GM21717 (cell line): ENCODE results near the gene C15orf62.

ENCODE experiments used
- ATAC-seq: cut with Tn5 transposase; IDR thresholded peaks from one replicate; pipeline ENCODE4 v1.9.1; 2021; ENCODE audit warnings: mild to moderate bottlenecking, moderate library complexity; ENCODE audit not compliant: unreplicated experiment

The C15orf62 gene

DNA sequence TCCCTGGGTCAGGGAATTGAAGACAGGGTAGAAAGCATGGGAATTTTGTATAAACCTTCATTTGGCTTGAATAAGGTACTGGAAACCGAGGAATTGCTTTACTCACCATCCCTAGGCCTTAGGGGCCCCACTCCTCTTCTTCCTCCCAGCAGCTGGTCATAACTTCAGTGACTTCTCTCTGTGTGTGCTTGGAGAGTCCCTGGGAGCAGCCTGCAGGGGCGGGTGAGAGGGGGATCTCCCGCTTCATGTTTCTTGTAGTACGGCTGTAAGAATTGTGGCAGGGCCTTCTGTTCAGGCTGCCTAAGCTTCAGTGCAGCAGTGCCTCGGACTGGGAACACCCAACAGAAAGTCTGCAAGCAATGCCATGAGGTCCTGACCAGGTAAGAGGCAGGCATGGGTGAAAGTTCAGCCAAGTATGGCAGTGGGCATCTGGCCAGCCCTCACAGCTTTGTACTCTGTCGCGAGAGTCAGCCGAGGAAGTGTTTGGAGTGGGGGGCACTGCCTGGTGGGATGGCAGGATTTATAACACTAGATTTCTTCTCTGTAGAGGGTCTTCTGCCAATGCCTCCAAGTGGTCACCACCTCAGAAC, 39.2 kb downstream of the C15orf62 start:
- ATAC-seq, result no peak

DNA sequence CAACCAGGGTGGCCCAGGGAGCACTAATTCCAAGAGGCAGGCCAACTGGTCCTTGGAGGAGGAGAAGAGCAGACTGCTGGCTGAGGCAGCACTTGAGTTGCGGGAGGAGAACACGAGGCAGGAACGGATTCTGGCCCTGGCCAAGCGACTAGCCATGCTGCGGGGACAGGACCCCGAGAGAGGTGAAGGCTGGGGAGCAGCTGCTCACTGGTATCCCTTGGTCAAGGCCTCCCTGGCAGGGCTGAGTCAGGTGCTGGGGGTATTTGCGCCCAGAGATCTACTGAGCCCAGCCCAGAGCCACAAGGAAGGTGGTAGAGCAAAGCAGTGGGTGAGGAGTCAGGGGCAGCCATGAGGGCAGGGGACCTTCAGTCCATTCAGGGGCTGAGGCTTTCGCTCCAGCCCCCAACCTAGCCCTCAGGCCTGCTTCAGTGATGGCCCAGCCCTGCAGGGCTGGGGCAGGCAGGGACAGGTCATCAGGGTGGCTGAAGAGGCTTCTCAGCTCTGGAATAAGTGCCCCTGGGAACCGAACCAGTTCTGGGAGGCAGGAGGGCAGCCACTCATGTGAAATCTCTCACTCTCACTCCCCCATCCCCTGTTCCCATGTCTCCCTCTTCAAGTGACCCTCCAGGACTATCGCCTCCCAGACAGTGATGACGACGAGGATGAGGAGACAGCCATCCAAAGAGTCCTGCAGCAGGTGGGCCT, 43.1 kb downstream of the C15orf62 start:
- no peak for ATAC-seq

DNA sequence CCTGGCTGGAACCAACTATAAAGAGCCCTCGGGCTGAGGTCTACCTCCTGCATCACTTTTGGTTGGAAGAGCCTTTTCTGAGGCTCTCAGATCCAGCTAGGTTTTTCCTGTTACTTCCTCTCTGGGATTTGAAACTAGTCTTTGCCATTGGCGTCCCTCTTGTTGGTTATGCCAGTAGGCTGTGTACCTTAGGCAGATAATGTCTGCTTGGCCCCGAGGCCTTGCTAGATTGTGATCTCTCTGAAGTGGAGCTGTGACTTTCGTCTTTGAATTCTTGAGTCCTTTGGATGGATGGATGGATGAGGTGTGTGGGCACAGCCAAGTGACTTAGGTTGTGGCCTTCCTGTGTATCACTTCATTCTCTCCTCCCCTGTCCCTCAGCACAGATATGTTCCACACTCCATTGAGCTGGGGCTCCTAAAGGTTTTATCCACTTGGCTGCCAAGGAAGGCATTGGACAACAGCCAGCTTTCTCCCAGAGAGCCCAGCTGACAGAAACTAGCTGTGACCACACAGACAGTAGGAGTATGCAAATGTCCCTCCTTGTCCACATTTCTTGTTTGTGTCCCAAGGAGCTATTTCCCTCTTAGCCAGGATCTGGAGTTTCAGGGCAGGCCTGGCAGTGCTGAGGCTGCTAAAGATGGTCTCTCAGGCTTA, 45.4 kb downstream of the C15orf62 start:
- no peak for ATAC-seq

DNA sequence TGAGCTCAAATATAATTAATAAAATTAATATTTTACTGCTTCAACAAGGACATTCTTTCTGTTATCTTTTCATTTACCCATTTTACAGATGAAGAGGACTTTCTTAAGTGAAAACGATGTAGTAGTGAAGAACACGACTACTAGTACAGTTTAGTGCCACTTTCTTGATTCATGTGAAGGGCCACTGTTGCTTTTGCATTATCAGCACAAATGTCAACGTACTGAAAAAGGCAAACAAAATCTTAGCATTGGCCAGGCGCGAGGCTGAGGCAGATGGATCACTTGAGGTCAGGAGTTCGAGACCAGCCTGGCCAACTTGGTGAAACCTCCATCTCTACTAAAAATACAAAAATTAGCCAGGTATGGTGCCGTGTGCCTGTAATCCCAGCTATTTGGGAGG, 49.3 kb downstream of the C15orf62 start:
- ATAC-seq, result no peak

DNA sequence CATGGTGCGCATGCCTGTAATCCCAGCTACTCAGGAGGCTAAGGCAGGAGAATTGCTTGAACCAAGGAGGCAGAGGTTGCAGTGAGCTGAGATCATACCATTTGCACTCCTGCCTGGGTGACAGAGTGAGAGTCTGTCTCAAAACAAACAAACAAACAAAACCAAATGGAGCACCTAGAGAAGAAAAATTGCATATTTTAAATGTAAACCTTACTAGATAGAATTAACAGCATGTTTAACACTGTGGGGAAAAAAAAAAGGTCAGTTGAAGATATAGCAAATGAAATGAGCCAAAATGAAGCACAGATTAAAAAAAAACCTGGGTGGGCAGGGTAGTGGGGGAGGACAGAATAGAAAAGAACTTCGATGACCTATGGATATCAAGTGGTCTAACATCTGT, 51.4 kb downstream of the C15orf62 start:
- ATAC-seq, result no peak
